Measurements from ENCODE around the gene KRTAP9-1.

DNA sequence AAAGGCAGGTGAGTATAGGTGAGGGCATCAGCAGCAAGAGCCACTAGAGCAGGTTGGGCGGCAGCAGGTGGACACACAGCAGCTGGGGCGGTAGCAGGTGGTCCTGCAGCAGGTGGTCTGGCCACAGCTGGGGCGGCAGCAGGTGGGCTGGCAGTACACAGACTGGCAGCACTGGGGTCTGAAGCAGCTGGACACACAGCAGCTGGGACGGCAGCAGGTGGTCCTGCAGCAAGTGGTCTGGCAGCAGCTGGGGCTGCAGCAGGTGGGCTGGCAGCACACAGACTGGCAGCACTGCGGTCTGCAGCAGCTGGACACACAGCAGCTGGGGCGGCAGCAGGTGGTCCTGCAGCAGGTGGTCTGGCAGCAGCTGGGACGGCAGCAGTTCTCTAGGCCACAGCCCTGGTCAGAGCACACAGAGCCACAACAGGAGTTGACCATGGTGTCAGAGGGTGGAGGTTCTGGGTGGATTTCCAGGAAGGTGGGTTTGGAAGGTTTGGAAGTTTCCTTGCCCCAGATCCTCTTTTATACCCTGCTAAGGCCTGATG is 11.9 kb upstream of the KRTAP9-1 start, which contains the start of gene KRTAP4-2:
- TF ChIP-seq POLR2A (IDR thresholded peaks at IDR 0.05), result no peak
- TF ChIP-seq, protein P1, sequence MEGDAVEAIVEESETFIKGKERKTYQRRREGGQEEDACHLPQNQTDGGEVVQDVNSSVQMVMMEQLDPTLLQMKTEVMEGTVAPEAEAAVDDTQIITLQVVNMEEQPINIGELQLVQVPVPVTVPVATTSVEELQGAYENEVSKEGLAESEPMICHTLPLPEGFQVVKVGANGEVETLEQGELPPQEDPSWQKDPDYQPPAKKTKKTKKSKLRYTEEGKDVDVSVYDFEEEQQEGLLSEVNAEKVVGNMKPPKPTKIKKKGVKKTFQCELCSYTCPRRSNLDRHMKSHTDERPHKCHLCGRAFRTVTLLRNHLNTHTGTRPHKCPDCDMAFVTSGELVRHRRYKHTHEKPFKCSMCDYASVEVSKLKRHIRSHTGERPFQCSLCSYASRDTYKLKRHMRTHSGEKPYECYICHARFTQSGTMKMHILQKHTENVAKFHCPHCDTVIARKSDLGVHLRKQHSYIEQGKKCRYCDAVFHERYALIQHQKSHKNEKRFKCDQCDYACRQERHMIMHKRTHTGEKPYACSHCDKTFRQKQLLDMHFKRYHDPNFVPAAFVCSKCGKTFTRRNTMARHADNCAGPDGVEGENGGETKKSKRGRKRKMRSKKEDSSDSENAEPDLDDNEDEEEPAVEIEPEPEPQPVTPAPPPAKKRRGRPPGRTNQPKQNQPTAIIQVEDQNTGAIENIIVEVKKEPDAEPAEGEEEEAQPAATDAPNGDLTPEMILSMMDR (IDR thresholded peaks at IDR 0.05), result no peak
